HFFc6 (cell line): ENCODE measurements around the gene CFAP299. TPM values are rescaled to one million over a fixed set of nuclear protein-coding genes. Genes with fewer than 3 reads are reported as not detected.
"Not testable (repeated sequence)": the region's sequence is repeated elsewhere in the genome, so short reads cannot be mapped to it uniquely, and the experiment has no call there.

Source experiments
- DNase-seq: peaks from one replicate; pipeline ENCODE4 v3.0.0-alpha.2; 2018
- H3K27ac Mint-ChIP-seq: 2 replicates; pipeline ENCODE4 v1.8.0; 2020; ENCODE audit warnings: mild to moderate bottlenecking, mixed read lengths
- H3K27me3 Mint-ChIP-seq: 2 replicates; pipeline ENCODE4 v1.8.0; 2021; ENCODE audit warnings: mild to moderate bottlenecking, moderate library complexity, mixed read lengths; ENCODE audit not compliant: insufficient read depth
- H3K36me3 Mint-ChIP-seq: 2 replicates; pipeline ENCODE4 v1.8.0; 2021; ENCODE audit warnings: low read depth, mixed read lengths
- H3K4me1 Mint-ChIP-seq: 2 replicates; pipeline ENCODE4 v1.8.0; 2020; ENCODE audit warnings: low read depth, mixed read lengths
- H3K4me3 Mint-ChIP-seq: 2 replicates; pipeline ENCODE4 v1.8.0; 2020; ENCODE audit warnings: mild to moderate bottlenecking, moderate library complexity, mixed read lengths
- H3K9me3 Mint-ChIP-seq: 2 replicates; pipeline ENCODE4 v1.8.0; 2020; ENCODE audit warnings: mild to moderate bottlenecking, mixed read lengths
- long read RNA-seq: library from polyadenylated mRNA; unstranded; transcript quantifications from one replicate; pipeline ENCODE4 v2.0.0, GENCODE V29; 2019
- total RNA-seq, 6 experiments: library from RNA; stranded (reverse); fragmentation: NEBNext Ultra II Directional; extraction: Animal tissue kit (Norgen Biotek cat#: 25700); gene quantifications; 2 replicates in 1 of 6; 3 replicates in 5 of 6; pipeline ENCODE4 v1.2.3, GENCODE V29; 2021
- TF ChIP-seq, protein P1 (sequence below): fragments of 200-600 bp; sonication (generic); IDR thresholded peaks from 2 replicates; pipeline ENCODE4 v1.5.0; 2021; ENCODE audit warnings: antibody characterized with exemption, mild to moderate bottlenecking

CFAP299 gene
- 1 to 10 TPM; 4.8 to 9.0 (median 8.7) TPM for total RNA-seq
- long read RNA-seq, partial matches to known transcripts = 0 of 5 reads
- long read RNA-seq, other reads (novel, unspliced or antisense) = 5 of 5 reads

DNA sequence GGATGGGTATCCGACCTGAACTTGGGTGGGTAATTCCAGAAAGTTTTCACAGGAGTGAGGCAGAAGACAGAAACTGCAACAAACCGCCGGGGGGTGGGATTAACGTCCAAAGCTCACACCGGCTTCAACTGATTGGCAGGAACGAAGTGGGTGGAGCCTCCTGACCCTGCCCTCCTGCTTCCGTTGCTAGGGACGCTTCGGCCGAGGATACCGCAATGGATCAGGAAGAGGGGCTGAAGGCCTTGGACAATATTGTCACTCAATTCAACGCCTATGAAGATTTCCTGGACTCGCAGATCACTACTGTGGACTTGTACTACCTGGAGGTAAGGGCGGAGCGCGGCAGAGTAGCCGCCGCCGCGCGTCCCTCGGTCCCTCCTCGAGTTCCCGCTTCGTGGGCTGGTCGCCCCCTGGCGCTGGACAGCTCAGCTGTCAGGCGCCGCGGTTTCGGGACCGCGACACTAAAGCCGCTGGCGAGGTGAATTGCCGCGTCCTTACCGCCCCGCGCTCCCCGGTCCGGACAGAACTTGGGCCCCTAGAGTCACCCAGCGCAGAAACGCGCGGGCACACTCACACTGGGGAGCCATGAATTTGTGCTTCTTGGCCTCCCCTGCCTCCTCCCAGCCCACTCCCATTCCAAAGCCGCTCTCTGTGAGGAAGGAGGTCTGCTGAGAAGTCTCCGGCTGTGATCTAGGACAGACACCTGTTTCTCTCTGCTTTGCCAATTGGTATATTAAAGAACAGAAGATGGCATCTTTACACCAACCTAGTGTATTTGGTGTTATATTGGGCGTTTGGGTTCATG is at the start of gene CFAP299:
CFAP299 (plus strand) TSS at position 177 of the 805 bp plus-strand sequence.
- H3K27me3 Mint-ChIP-seq = peaks cover 3% of the 10 kb centered on the region; the same call in 1 of the 2 replicates
- TF ChIP-seq, protein P1, sequence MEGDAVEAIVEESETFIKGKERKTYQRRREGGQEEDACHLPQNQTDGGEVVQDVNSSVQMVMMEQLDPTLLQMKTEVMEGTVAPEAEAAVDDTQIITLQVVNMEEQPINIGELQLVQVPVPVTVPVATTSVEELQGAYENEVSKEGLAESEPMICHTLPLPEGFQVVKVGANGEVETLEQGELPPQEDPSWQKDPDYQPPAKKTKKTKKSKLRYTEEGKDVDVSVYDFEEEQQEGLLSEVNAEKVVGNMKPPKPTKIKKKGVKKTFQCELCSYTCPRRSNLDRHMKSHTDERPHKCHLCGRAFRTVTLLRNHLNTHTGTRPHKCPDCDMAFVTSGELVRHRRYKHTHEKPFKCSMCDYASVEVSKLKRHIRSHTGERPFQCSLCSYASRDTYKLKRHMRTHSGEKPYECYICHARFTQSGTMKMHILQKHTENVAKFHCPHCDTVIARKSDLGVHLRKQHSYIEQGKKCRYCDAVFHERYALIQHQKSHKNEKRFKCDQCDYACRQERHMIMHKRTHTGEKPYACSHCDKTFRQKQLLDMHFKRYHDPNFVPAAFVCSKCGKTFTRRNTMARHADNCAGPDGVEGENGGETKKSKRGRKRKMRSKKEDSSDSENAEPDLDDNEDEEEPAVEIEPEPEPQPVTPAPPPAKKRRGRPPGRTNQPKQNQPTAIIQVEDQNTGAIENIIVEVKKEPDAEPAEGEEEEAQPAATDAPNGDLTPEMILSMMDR = peak; percentile 75
- H3K9me3 Mint-ChIP-seq = no peaks in the 10 kb centered on the region
- H3K4me3 Mint-ChIP-seq = peak within 1 kb of the TSS; percentile 93
- H3K4me1 Mint-ChIP-seq = peaks cover 30% of the 10 kb centered on the region
- DNase-seq = peak; percentile 88
- peak within 1 kb of the TSS; percentile 78 for H3K27ac Mint-ChIP-seq
- peaks cover 11% of the 10 kb centered on the region for H3K36me3 Mint-ChIP-seq

DNA sequence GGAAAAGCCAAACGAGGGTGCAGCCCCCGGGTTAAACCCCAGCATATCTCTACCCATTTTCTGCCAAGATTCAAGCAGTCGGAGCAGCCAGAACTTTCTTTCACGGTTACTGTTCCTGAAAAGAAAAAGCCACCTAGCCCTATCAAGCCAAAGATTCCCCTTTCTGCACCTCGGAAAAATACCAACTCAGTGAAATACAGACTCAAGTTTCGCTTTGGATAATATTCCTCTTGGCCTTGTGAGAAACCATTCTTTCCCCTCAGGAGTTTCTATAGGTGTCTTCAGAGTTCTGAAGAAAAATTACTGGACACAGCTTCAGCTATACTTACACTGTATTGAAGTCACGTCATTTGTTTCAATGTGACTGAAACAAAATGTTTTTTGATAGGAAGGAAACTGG is 49.1 kb upstream of the CFAP299 start:
- H3K27me3 Mint-ChIP-seq = peaks cover 10% of the 10 kb centered on the region; the same call in 1 of the 2 replicates
- DNase-seq = no peak
- H3K27ac Mint-ChIP-seq = peak overlapping the region; percentile 48
- H3K9me3 Mint-ChIP-seq = peaks cover 8% of the 10 kb centered on the region; the same call in 1 of the 2 replicates
- peaks cover 59% of the 10 kb centered on the region for H3K36me3 Mint-ChIP-seq
- TF ChIP-seq, protein P1 = no peak
- peaks cover 79% of the 10 kb centered on the region for H3K4me1 Mint-ChIP-seq
- H3K4me3 Mint-ChIP-seq = peak overlapping the region; percentile 42; the same call in 1 of the 2 replicates

DNA sequence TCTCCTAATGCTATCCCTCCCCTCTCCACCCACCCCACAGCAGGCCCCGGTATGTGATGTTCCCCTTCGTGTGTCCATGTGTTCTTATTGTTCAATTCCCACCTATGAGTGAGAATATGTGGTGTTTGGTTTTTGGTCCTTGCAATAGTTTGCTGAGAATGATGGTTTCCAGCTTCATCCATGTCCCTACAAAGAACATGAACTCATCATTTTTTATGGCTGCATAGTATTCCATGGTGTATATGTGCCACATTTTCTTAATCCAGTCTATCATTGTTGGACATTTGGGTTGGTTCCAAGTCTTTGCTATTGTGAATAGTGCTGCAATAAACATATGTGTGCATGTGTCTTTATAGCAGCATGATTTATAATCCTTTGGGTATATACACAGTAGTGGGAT is 44.9 kb upstream of the CFAP299 start:
- H3K27me3 Mint-ChIP-seq = peaks cover 13% of the 10 kb centered on the region; the same call in 1 of the 2 replicates
- peak overlapping the region; percentile 35 for H3K4me3 Mint-ChIP-seq
- peak overlapping the region; percentile 83; the same call in 1 of the 2 replicates for H3K27ac Mint-ChIP-seq
- H3K4me1 Mint-ChIP-seq = peaks cover 76% of the 10 kb centered on the region
- H3K9me3 Mint-ChIP-seq, DNase-seq: not testable (repeated sequence)
- H3K36me3 Mint-ChIP-seq = peaks cover 49% of the 10 kb centered on the region

DNA sequence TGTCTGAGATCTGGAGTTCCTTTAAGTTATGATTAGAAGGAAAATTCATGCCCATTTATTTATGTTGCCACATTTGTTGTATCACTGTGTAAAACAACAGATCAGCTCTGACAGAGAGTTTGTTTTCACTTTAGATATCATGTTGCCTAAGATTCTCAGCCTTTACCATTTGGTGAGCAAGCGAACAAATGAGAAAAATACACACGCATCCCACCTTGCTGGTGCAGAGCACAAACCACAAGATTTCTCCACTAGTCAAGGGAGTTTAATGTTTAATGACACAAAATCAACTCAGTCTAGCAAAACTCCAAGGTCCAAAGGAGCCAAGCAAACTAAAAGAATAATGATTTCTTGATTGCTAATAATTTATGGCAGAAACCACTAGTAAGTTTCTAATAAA is 41.3 kb upstream of the CFAP299 start:
- Mint-ChIP-seq H3K36me3 (peaks cover 46% of the 10 kb centered on the region), H3K9me3 (peaks cover 8% of the 10 kb centered on the region; the same call in 1 of the 2 replicates)

DNA sequence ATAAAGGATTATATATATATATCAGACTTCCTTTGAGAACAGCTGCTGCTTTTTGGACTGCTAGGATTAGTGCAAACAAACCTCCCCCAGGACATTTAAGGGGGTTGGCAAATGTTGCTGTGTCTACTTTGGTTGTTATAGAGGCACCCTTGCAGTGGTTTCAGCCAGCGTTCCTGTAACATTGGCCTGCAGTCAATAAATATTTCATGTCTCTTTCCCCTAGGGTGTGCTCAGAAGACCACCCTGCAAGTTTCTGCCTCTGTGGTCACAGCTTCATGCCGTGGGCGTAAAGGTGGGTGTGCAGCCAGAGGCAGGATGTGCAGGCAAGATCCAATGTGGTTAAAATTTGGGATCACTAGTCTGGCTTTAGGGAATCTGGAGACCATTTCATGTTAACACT is 40.2 kb upstream of the CFAP299 start:
- H3K27ac Mint-ChIP-seq = peak overlapping the region; percentile 84
- H3K36me3 Mint-ChIP-seq = peaks cover 49% of the 10 kb centered on the region
- H3K4me1 Mint-ChIP-seq = peaks cover 77% of the 10 kb centered on the region
- TF ChIP-seq, protein P1 = no peak
- peak overlapping the region; percentile 33; the same call in 1 of the 2 replicates for H3K4me3 Mint-ChIP-seq
- H3K27me3 Mint-ChIP-seq = peaks cover 19% of the 10 kb centered on the region; the same call in 1 of the 2 replicates
- no peak for DNase-seq
- peaks cover 8% of the 10 kb centered on the region; the same call in 1 of the 2 replicates for H3K9me3 Mint-ChIP-seq

More for the DNA sequence above, 41.3 kb upstream of the CFAP299 start:
- peak overlapping the region; percentile 84 for H3K27ac Mint-ChIP-seq
- no peak overlapping the region for H3K4me3 Mint-ChIP-seq
- H3K4me1 Mint-ChIP-seq = peaks cover 82% of the 10 kb centered on the region
- DNase-seq = no peak
- TF ChIP-seq, protein P1 = no peak
- H3K27me3 Mint-ChIP-seq = peaks cover 19% of the 10 kb centered on the region; the same call in 1 of the 2 replicates
